ENCODE data around the gene DBF4.

GRCh38 chr7:87874066-87874465 lies 2.2 kb upstream of the DBF4 start:
- TF ChIP-seq FOXP1 (CRISPR knock-in tag; IDR thresholded peaks at IDR 0.05; ENCODE audit: borderline replicate concordance) (no peak), CTCF (IDR thresholded peaks at IDR 0.05) (no peak), SMAD4 (CRISPR knock-in tag; IDR thresholded peaks at IDR 0.05) (no peak), SP1 (CRISPR knock-in tag; conservative IDR thresholded peaks at IDR 0.05) (no peak), ZNF532 (CRISPR knock-in tag; IDR thresholded peaks at IDR 0.05; ENCODE audit: borderline replicate concordance) (no peak)
- TF ChIP-seq, protein P1, sequence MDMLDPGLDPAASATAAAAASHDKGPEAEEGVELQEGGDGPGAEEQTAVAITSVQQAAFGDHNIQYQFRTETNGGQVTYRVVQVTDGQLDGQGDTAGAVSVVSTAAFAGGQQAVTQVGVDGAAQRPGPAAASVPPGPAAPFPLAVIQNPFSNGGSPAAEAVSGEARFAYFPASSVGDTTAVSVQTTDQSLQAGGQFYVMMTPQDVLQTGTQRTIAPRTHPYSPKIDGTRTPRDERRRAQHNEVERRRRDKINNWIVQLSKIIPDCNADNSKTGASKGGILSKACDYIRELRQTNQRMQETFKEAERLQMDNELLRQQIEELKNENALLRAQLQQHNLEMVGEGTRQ (CRISPR knock-in tag; IDR thresholded peaks at IDR 0.05) = no peak
